Measurements from ENCODE around the gene ZSCAN12. TPM values are rescaled to one million over a fixed set of nuclear protein-coding genes. Genes with fewer than 3 reads are reported as not detected.
A peak's percentile ranks its signal among the peaks of the same experiment; 100 is the strongest.

Gene ZSCAN12
- total and polyA plus RNA-seq, 10 of the 15 experiments (the other 5 are each of a cell fraction or from before 2014, with no cell fraction given) = 1.2 to 12.2 (median 7.4) TPM

DNA sequence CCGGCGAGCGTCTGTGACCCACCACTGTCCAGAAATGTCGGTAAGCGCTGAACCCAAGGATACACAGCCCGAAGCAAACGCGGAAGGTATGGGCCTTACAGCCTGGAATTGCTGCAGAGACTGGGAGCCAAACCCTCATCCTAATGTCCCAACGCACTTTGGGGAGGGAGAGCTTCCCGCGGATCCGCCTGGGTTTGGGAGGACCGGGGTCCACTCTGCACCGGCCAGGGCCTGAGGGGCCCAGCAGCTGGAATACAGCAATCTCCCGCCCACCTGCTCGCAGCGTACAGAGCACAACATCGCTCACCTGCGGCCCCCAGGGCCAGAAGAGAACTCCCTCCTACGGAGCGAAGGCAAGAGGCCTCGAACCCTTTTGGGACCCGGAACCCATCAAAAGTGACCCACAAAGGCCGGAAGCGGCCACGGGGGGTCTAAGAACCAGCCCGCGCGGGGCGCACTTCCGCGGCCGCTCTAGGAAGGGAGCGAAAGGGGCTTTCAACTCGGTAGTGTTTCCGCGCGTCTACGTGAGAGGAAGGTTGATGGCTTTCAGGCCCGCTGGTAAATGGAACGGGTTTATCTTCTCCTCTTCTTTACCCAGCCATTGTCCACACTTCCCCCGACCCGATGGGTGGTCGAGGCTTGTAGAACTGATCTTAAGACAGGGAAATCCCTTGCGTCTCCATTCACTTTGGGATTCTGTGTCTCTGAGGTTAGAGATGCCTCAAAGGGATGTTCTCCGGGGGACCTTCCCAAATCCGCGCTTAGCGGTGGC lies at the start of gene ZSCAN12 (continued):
- TF ChIP-seq ZBTB40 (IDR thresholded peaks at IDR 0.05; ENCODE audit: borderline replicate concordance) (peak; percentile 98), ESRRA (IDR thresholded peaks at IDR 0.05; ENCODE audit: low read length) (no peak), NBN (IDR thresholded peaks at IDR 0.05) (no peak), BCL11A (IDR thresholded peaks at IDR 0.05; ENCODE audit: low read depth, low read length) (no peak), POU2F2 (IDR thresholded peaks at IDR 0.05; ENCODE audit: borderline replicate concordance, low read depth, low read length) (peak; percentile 70; the same call in 1 of the 3 replicates), IKZF1 (conservative IDR thresholded peaks at IDR 0.05) (peak; percentile 93), POLR2A (IDR thresholded peaks at IDR 0.05; ENCODE audit: low read depth, low read length) (peak; percentile 87), SIX5 (IDR thresholded peaks at IDR 0.05; ENCODE audit: low read depth, low read length, severe bottlenecking) (peak; percentile 66), TAF1 (IDR thresholded peaks at IDR 0.05; ENCODE audit: borderline replicate concordance, low read depth, low read length) (peak; percentile 92), GABPA (IDR thresholded peaks at IDR 0.05; ENCODE audit: low read depth) (peak; percentile 99), BACH1 (IDR thresholded peaks at IDR 0.05; ENCODE audit: borderline replicate concordance) (0 out of 2 replicates have a peak, but pooled peaks have one; percentile 13), PAX5 (IDR thresholded peaks at IDR 0.05; ENCODE audit: borderline replicate concordance, low read depth, low read length) (no peak), HCFC1 (IDR thresholded peaks at IDR 0.05; ENCODE audit: low read length) (peak; percentile 87), POLR2AphosphoS2 (IDR thresholded peaks at IDR 0.05; ENCODE audit: low read depth, low read length) (peak; percentile 91), CHD4 (IDR thresholded peaks at IDR 0.05) (no peak), TCF7 (IDR thresholded peaks at IDR 0.05; ENCODE audit: borderline replicate concordance) (peak; percentile 76; the same call in 1 of the 2 replicates), WRNIP1 (IDR thresholded peaks at IDR 0.05; ENCODE audit: borderline replicate concordance, low read depth, low read length) (no peak), TARDBP (IDR thresholded peaks at IDR 0.05; ENCODE audit: borderline replicate concordance) (peak; percentile 72), MTA3 (IDR thresholded peaks at IDR 0.05; ENCODE audit: borderline replicate concordance, low read length) (peak; percentile 56; the same call in 1 of the 2 replicates), EGR1 (IDR thresholded peaks at IDR 0.05; ENCODE audit: borderline replicate concordance in 1 of 2, low read depth in 2 of 2, low read length in 2 of 2) (peak; percentile 52 to 75), EP300 (IDR thresholded peaks at IDR 0.05; ENCODE audit: borderline replicate concordance in 1 of 2, control insufficient read depth in 1 of 2, low read depth in 2 of 2, low read length in 2 of 2) (peak in 1 of 2 experiments; percentile 39; a peak in 1 of 4 replicates), RELA (IDR thresholded peaks at IDR 0.05; ENCODE audit: borderline replicate concordance, partially characterized antibody) (peak; percentile 31), ZNF622 (IDR thresholded peaks at IDR 0.05) (no peak), SUPT20H (IDR thresholded peaks at IDR 0.05; ENCODE audit: borderline replicate concordance, control insufficient read depth, low read depth, low read length) (no peak), CBX3 (IDR thresholded peaks at IDR 0.05; ENCODE audit: borderline replicate concordance, low read depth) (no peak)
- TF ChIP-seq, protein P1, sequence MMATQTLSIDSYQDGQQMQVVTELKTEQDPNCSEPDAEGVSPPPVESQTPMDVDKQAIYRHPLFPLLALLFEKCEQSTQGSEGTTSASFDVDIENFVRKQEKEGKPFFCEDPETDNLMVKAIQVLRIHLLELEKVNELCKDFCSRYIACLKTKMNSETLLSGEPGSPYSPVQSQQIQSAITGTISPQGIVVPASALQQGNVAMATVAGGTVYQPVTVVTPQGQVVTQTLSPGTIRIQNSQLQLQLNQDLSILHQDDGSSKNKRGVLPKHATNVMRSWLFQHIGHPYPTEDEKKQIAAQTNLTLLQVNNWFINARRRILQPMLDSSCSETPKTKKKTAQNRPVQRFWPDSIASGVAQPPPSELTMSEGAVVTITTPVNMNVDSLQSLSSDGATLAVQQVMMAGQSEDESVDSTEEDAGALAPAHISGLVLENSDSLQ (IDR thresholded peaks at IDR 0.05) = peak; percentile 44; the same call in 1 of the 2 replicates

All from GM12878 (cell line).